Endothelial cell of umbilical vein (primary cell): ENCODE results near the gene SDC1.

Source experiments
- POLR2A ChIP-seq: IDR thresholded peaks from 2 replicates; pipeline ENCODE4 v1.6.1; 2012; ENCODE audit warnings: low read depth, mild to moderate bottlenecking, control low read depth, low read length
- POLR2AphosphoS5 ChIP-seq: IDR thresholded peaks from 2 replicates; pipeline ENCODE4 v1.6.1; 2012; ENCODE audit warnings: low read depth, mild to moderate bottlenecking, control low read depth, low read length, moderate library complexity; ENCODE audit not compliant: insufficient read depth
- TF ChIP-seq, protein P1 (sequence below), 2 donors: IDR thresholded peaks; 1 replicate in 1 of 2; 2 replicates in 1 of 2; pipeline ENCODE4 v1.5.1; 2011; ENCODE audit warnings: low read length in 2 of 2, mild to moderate bottlenecking in 2 of 2, moderate library complexity in 2 of 2, control low read depth in 1 of 2, inconsistent platforms in 1 of 2, low read depth in 1 of 2; ENCODE audit not compliant: insufficient read depth in 1 of 2; ENCODE audit errors: extremely low read depth in 1 of 2
- TF ChIP-seq, protein P2 (sequence below): IDR thresholded peaks from 2 replicates; pipeline ENCODE4 v1.6.1; 2011; ENCODE audit not compliant: insufficient read depth, insufficient read length

DNA sequence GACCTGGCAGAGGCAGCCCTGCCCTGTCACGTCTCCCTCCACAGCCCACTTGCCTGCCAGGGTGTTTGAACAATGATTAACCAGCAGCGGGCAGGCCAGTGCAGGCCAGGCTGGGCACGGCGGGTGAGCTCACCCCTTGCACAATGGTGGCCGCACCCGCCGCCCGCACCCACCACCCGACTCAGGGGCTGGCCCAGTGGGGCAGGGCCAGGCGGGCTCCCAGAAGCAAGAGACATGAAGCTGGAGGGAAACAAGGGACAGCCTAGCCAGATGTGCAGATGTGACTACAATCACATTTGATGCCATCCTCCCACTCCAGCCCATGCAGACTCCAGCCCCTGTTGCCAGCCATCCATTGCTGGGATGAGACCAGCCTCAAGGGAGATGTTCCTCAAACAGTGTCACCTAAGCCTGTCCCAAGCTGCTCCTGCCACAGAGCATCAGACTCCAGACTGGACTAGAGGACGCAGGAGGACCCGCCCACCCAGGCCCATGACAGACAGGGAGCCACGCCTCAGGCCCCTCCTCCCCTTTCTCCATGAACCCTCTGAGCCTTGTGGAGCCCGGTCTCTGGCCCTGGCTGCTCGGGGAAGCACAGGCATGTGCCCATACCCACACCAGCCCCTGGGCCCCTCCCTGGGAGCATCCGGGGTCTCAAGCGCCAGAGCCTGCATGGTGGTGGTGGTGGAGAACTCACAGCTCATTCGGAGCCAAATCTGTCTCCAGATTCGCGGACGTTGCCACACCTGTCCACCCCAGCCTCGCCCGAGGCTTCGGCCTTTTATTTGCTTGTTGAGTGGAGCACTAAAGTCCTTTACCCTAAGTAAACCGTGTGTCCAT, 45.0 kb downstream of the SDC1 start:
- TF ChIP-seq, protein P1, sequence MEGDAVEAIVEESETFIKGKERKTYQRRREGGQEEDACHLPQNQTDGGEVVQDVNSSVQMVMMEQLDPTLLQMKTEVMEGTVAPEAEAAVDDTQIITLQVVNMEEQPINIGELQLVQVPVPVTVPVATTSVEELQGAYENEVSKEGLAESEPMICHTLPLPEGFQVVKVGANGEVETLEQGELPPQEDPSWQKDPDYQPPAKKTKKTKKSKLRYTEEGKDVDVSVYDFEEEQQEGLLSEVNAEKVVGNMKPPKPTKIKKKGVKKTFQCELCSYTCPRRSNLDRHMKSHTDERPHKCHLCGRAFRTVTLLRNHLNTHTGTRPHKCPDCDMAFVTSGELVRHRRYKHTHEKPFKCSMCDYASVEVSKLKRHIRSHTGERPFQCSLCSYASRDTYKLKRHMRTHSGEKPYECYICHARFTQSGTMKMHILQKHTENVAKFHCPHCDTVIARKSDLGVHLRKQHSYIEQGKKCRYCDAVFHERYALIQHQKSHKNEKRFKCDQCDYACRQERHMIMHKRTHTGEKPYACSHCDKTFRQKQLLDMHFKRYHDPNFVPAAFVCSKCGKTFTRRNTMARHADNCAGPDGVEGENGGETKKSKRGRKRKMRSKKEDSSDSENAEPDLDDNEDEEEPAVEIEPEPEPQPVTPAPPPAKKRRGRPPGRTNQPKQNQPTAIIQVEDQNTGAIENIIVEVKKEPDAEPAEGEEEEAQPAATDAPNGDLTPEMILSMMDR (IDR thresholded peaks at IDR 0.05; ENCODE audit: extremely low read depth in 1 of 2, insufficient read depth in 1 of 2, low read depth in 1 of 2, low read length in 2 of 2), result no peak
- TF ChIP-seq POLR2AphosphoS5 (no peak), POLR2A (no peak)
- TF ChIP-seq, protein P2, sequence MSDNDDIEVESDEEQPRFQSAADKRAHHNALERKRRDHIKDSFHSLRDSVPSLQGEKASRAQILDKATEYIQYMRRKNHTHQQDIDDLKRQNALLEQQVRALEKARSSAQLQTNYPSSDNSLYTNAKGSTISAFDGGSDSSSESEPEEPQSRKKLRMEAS, result no peak
